Activated CD8-positive, alpha-beta memory T cell treated with anti-CD3 and anti-CD28 coated beads for 4 hours (primary cell): ENCODE data around the gene WDR48.
"Not testable (repeated sequence)": the region's sequence is repeated elsewhere in the genome, so short reads cannot be mapped to it uniquely, and the experiment has no call there.

Source experiments
- DNase-seq, 2 donors: peaks; one replicate each; pipeline ENCODE4 v3.0.0-alpha.2; 2020; ENCODE audit warnings: low read depth in 2 of 2

Gene WDR48

DNA sequence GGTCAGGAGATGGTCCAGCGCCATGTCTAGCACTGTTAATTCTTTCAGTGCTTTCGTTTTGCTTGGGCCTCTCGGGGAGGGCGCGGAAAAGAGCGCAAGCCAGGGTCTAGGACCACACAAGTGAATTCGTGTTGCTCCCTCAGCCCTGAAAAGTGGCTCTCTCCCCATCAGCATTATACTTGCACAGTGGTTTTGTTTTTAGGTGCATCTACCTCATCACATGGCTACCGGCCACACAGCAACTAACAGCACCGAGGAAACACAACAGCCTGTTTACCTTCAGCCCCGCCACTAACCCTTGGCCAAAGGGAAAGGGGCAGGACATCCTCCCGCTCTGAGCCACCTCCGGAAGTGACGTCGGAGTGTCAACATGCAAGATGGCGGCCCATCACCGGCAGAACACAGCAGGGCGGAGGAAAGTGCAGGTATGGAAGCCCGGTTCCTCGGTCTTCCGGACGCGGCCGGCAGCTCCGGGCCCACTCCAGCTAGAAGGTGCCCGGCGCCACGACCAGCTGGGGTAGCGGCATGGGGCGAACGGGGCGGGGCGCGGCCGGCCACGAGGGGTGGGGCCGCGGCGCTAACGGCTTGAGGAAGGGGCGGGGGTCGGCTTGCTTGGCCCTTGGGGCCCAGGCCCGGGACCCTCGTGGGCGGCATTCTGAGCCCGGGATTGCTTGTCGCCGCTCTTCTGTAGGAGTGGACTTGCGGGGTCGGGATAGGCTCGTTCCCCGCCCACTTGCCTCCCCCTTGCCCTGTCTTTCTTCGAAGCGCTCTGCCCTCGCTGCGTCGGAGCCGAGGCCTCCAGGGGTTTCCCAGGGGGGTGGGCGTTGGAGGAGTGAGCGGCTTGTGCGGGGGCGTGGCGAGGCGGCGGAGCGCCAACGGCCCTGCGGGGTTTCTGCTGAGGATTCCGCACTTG lies at the start of gene WDR48, which contains the start of gene SCN11A:
Gene WDR48 (plus strand): TSS at position 368 of the 913 bp plus-strand sequence. CDS start 10 bp downstream, at position 378.
Gene SCN11A (minus strand): TSS at position 296 of the 913 bp plus-strand sequence. CDS start 101,582 bp downstream, outside the sequence.
- DNase-seq = peak; percentile 84 to 92

- no peak for DNase-seq
These were observed 46.5 kb upstream of the WDR48 start for GRCh38 chr3:39005295-39005694.

DNA sequence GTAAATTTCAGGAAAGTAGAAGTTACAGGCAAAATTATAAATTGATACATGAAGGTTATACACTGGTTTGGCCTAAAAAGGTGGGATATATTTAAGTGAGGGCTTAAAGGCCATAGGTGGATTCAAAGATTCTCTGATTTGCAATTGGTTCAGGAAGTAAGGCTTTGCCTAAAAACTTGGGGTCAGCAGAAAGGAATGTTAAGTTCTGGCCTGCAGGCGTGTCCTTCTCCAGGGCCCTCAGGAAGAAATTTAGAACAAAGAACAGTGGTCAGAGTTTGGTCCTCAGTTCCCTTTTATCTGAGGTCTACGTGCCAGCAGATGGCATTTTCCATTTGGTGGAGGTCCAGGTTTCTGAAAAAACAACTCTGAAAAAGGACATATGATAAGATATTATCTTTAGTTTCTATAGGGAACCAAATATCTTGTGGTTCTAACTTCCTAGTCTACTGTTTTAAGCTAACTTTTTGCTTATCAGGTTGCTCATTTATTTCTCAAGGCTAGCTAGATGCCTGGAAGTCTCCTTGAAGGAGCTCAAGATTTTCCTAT lies 40.6 kb upstream of the WDR48 start:
- no peak for DNase-seq

DNA sequence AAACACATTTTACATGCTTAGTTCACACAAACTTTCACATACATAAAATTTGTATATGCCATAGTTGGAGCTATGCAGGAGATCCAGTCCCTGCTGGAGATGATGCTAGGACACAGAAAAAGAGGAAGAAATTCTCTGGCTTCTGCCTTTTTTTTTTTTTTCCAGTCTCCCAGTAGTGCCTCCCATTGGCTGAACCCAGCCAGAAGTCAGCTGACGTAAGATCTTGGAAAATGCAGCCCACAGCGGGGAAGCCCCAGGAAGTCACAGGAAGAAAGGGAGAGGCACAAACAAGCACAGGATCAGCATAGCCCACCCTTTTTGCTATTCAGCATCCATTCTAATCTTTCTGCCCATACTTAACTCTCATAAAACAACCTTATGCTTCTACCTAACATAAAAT lies 38.5 kb upstream of the WDR48 start:
- DNase-seq = no peak

- no peak for DNase-seq
These were observed 37.8 kb upstream of the WDR48 start for GRCh38 chr3:39013921-39014509.

GRCh38 chr3:39015418-39015817 lies 36.4 kb upstream of the WDR48 start:
- no peak for DNase-seq

DNA sequence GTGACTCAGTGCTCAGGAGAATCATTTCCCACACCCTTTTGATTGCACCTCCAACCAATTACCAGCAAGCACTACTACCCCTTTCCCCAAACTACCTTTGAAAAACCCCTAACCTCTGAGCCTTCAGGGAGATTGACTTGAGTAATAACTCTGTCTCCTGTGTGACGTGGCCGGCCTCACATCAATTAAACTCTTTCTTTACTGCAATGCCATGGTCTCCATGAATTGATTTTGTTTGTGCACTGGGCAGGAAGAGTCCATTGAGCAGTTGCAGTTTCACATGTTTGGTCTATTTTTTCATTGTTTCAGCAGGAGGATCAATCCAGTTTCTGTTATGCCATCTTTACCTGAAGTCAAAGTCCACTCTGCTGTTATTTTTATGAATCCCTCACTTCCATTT lies 32.5 kb upstream of the WDR48 start:
- no peak for DNase-seq

DNA sequence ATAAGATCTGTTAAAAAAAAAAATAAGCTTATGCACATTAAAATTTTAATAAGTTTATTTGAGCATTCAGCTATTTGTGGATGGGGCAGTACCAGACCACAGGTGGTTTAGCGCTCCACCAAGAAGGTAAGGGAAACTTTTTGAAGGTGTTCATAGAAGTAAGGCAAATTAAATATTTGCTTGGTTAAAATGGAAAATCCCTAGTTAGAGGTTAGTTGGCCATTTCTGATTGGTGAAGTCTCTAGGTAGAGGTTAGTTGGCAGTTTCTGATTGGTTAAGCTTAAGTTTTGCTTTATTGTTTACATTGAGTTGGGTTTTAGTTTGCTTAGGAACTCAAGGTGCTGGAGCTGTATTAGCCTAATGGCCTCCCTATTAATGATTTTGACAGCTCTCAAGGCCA lies 30.8 kb upstream of the WDR48 start:
- DNase-seq = no peak

GRCh38 chr3:39021465-39022285 lies 30.1 kb upstream of the WDR48 start:
- no peak for DNase-seq

GRCh38 chr3:39022286-39022630 lies 29.6 kb upstream of the WDR48 start:
- no peak for DNase-seq

DNA sequence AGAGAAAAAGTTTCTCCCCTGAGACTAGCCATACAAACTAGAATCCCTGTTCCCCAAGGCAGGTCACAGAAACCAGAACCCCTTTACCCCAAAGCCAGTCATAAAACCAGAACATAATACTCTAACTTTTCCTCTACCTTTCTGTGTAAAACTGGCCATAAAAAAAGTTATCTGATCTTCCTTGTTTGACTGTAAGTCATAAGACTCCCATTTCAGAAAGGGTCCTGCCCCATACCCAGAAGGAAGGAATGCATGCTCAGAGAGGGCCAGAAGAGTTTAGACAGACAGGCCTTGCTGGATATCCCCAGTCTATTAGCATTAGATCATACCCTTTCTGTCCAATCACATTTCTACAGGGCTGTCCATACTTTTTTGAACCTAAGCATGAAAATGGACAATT lies 27.3 kb upstream of the WDR48 start:
- DNase-seq = no peak

DNA sequence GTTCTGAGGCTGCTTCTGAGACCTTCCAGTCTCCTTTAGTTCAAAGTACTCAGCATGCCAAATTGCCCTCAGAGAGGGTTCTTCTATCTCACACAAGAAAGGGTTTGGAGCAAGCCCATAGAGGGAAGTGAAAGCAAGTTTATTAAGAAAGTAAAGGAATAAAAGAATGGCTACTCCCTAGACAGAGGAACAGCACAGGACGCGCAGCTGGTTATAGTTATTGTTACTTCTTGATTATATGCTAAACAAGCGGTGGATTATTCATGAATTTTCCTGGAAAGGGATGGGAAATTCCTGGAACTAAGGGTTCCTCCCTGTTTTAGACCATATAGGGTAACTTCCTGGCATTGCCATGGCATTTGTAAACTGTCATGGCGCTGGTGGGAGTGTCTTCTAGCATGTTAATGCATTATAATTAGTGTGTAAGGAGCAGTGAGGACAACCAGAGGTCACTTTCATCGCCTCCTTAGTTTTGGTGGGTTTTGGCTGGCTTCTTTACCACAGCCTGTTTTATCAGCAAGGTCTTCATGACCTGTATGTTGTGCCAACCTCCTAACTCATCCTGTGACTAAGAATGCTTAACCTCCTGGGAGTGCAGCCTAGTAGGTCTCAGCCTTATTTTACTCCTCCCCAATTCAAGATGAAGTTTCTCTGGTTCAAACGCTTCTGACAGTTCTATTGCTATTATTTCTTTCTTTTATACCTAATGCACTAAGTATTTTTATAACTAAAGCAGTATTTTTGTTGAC lies 26.4 kb upstream of the WDR48 start:
- DNase-seq = no peak

GRCh38 chr3:39028546-39028945 lies 23.3 kb upstream of the WDR48 start:
- no peak for DNase-seq

- DNase-seq = no peak
These were observed 22.3 kb upstream of the WDR48 start for GRCh38 chr3:39029556-39029955.

GRCh38 chr3:39038165-39038564 lies 13.7 kb upstream of the WDR48 start:
- DNase-seq = no peak

GRCh38 chr3:39050029-39050428 lies 1.8 kb upstream of the WDR48 start:
- no peak for DNase-seq

GRCh38 chr3:39052583-39052982 lies 767 bp downstream of the WDR48 start:
- no peak for DNase-seq

DNA sequence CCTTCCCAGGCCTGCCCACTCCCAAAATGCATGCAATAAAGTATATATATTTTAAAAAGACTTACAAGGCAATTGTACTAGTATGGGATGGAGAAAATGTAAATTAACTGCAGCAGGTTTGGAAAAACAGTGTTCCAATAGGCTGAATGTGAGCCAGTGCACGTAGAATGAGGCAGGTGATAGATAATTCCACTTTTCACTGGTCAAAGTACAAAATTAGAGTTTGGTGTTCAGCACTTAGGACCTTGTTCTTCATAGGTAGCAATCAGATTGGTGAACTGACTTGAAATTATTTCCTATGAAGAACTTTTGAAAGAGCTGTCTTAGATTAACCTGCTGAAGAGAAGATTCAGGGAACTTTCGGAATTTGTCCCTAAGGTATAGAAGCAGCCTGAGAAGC lies 1.9 kb downstream of the WDR48 start:
- no peak for DNase-seq

- no peak for DNase-seq
These were observed 4.3 kb downstream of the WDR48 start for GRCh38 chr3:39056151-39056550.

GRCh38 chr3:39061228-39061627 lies 9.4 kb downstream of the WDR48 start:
- not testable (repeated sequence) for DNase-seq

GRCh38 chr3:39062180-39062579 lies 10.4 kb downstream of the WDR48 start:
- no peak for DNase-seq
